ENCODE results near the gene CNRIP1.

GRCh38 chr2:68341062-68341329 is 21.2 kb upstream of the CNRIP1 start:
- no peak for TF ChIP-seq GATA2 (IDR thresholded peaks at IDR 0.05; ENCODE audit: low read depth, low read length)
- TF ChIP-seq GATA3 (IDR thresholded peaks at IDR 0.05; ENCODE audit: low read depth, low read length) = no peak
